Measurements from ENCODE around the gene GALNT7. TPM values are rescaled to one million over a fixed set of nuclear protein-coding genes. Genes with fewer than 3 reads are reported as not detected.
A peak's percentile ranks its signal among the peaks of the same experiment; 100 is the strongest.

The GALNT7 gene
- total and polyA plus RNA-seq, 10 of the 15 experiments (the other 5 are each of a cell fraction or from before 2014, with no cell fraction given): 14.2 to 33.2 (median 28.9) TPM

- 0 out of 2 replicates have a peak, but pooled peaks have one; percentile 21 for TF ChIP-seq CREM (IDR thresholded peaks at IDR 0.05; ENCODE audit: low read depth)
Measured at GRCh38 chr4:173185847-173186510, 17.4 kb downstream of the GALNT7 start (continued).

GRCh38 chr4:173187732-173188131, 19.1 kb downstream of the GALNT7 start:
- no peaks in the 10 kb centered on the region; the same call in 1 of the 3 replicates for H3K9me3 ChIP-seq (replicated peaks; ENCODE audit: control insufficient read depth, insufficient read depth, low read length)
- in situ Hi-C loops (cut with MboI): no loop called here
- peaks cover 51% of the 10 kb centered on the region for H3K79me2 ChIP-seq (ENCODE audit: control insufficient read depth, insufficient read depth, low read length)
- ChIA-PET SMC1A (ENCODE audit: uncharacterized antibody, unreplicated experiment) (no interaction called here), CTCF (no interaction called here), RAD21 (ENCODE audit: unreplicated experiment) (no interaction called here), POLR2A (no interaction called here)
- peaks cover 10% of the 10 kb centered on the region; the same call in 1 of the 2 replicates for H3K4me1 ChIP-seq (ENCODE audit: control insufficient read depth, insufficient read depth, low read length)
- FAIRE-seq (no peak), ATAC-seq (no peak), DNase-seq (ENCODE audit: low read depth, low spot score) (no peak)
- WGBS (ENCODE audit: insufficient coverage, insufficient replicate concordance, low lambda C conversion rate, missing lambda C conversion rate): 100% methylated on average over 1 of the region's 1 CpG
- H4K20me1 ChIP-seq (ENCODE audit: control insufficient read depth, insufficient read depth): no peaks in the 10 kb centered on the region
- BruUV-seq (replicated peaks): no TSS peak
- H3K27ac ChIP-seq (ENCODE audit: control insufficient read depth, insufficient read depth): no peak overlapping the region
- no peaks in the 10 kb centered on the region for H3K27me3 ChIP-seq (replicated peaks in 1 of 2; ENCODE audit: control insufficient read depth in 2 of 2, insufficient read depth in 2 of 2, low read length in 1 of 2)
- no peaks in the 10 kb centered on the region for H3K36me3 ChIP-seq (ENCODE audit: control insufficient read depth in 2 of 2, insufficient read depth in 2 of 2, low read length in 1 of 2)
- no peak overlapping the region for H2AFZ ChIP-seq (ENCODE audit: control insufficient read depth, low read depth, low read length)
- TF ChIP-seq TCF3 (IDR thresholded peaks at IDR 0.05; ENCODE audit: borderline replicate concordance, insufficient read depth, low read depth, low read length): no peak
- no peak for TF ChIP-seq RAD21 (IDR thresholded peaks at IDR 0.05; ENCODE audit: insufficient read depth, low read depth, low read length)
- no peak for TF ChIP-seq NFIC (IDR thresholded peaks at IDR 0.05; ENCODE audit: low read depth, low read length)
- no peak overlapping the region for H3K9ac ChIP-seq (ENCODE audit: control insufficient read depth, insufficient read depth, low read length)
- intact Hi-C loops (cut with micrococcal nuclease; ENCODE audit: unreplicated experiment): no loop called here
- no peak overlapping the region for H3K4me3 ChIP-seq
- H3K4me2 ChIP-seq (ENCODE audit: control insufficient read depth, insufficient read depth): no peak overlapping the region

- H4K20me1 ChIP-seq (ENCODE audit: control insufficient read depth, insufficient read depth): no peaks in the 10 kb centered on the region
- H2AFZ ChIP-seq (ENCODE audit: control insufficient read depth, low read depth, low read length): no peak overlapping the region
- in situ Hi-C loops (cut with MboI) (no loop called here), intact Hi-C loops (cut with micrococcal nuclease; ENCODE audit: unreplicated experiment) (no loop called here)
- no peak overlapping the region for H3K4me2 ChIP-seq (ENCODE audit: control insufficient read depth, insufficient read depth)
- no peak for DNase-seq (ENCODE audit: low read depth, low spot score)
- ChIA-PET POLR2A (no interaction called here), CTCF (no interaction called here), SMC1A (ENCODE audit: uncharacterized antibody, unreplicated experiment) (no interaction called here), RAD21 (ENCODE audit: unreplicated experiment) (no interaction called here)
- no peak overlapping the region for H3K4me3 ChIP-seq
- no peaks in the 10 kb centered on the region for H3K36me3 ChIP-seq (ENCODE audit: control insufficient read depth in 2 of 2, insufficient read depth in 2 of 2, low read length in 1 of 2)
- peaks cover 46% of the 10 kb centered on the region for H3K79me2 ChIP-seq (ENCODE audit: control insufficient read depth, insufficient read depth, low read length)
- ATAC-seq: no peak
- H3K27me3 ChIP-seq (replicated peaks in 1 of 2; ENCODE audit: control insufficient read depth in 2 of 2, insufficient read depth in 2 of 2, low read length in 1 of 2): no peaks in the 10 kb centered on the region
- WGBS (ENCODE audit: insufficient coverage, insufficient replicate concordance, low lambda C conversion rate, missing lambda C conversion rate): 84% methylated on average over 7 of the region's 7 CpGs
- no peaks in the 10 kb centered on the region; the same call in 2 of the 3 replicates for H3K9me3 ChIP-seq (replicated peaks; ENCODE audit: control insufficient read depth, insufficient read depth, low read length)
- no peak overlapping the region for H3K27ac ChIP-seq (ENCODE audit: control insufficient read depth, insufficient read depth)
- no peak overlapping the region for H3K9ac ChIP-seq (ENCODE audit: control insufficient read depth, insufficient read depth, low read length)
- peaks cover 10% of the 10 kb centered on the region; the same call in 1 of the 2 replicates for H3K4me1 ChIP-seq (ENCODE audit: control insufficient read depth, insufficient read depth, low read length)
- BruUV-seq (replicated peaks): no TSS peak
- FAIRE-seq: no peak
- TF ChIP-seq SKIL (IDR thresholded peaks at IDR 0.05; ENCODE audit: low read depth, poor library complexity, severe bottlenecking): no peak
- TF ChIP-seq YY1 (IDR thresholded peaks at IDR 0.05; ENCODE audit: low read depth, low read length): no peak
- no peak for TF ChIP-seq NKRF (conservative IDR thresholded peaks at IDR 0.05)
- no peak for TF ChIP-seq PAX5 (IDR thresholded peaks at IDR 0.05; ENCODE audit: borderline replicate concordance, low read depth, low read length)
- no peak for TF ChIP-seq RFX5 (IDR thresholded peaks at IDR 0.05; ENCODE audit: low read depth, low read length)
- TF ChIP-seq STAT1 (conservative IDR thresholded peaks at IDR 0.05): no peak
- no peak for TF ChIP-seq ZNF217 (IDR thresholded peaks at IDR 0.05)
- TF ChIP-seq SMC3 (IDR thresholded peaks at IDR 0.05; ENCODE audit: borderline replicate concordance, low read length): no peak
Measured at GRCh38 chr4:173188648-173189047, 20.0 kb downstream of the GALNT7 start.

Data from GM12878 (cell line).